Fibroblast of skin of scalp (primary cell): ENCODE results near the gene AP3S2.
A peak's percentile ranks its signal among the peaks of the same experiment; 100 is the strongest.
"Not testable (repeated sequence)": the region's sequence is repeated elsewhere in the genome, so short reads cannot be mapped to it uniquely, and the experiment has no call there.

Source experiments
- DNase-seq: peaks from one replicate; pipeline ENCODE4 v3.0.0-alpha.2; 2013

The AP3S2 gene

GRCh38 chr15:89799918-89800498 lies 93.8 kb downstream of the AP3S2 start:
- DNase-seq: no peak

DNA sequence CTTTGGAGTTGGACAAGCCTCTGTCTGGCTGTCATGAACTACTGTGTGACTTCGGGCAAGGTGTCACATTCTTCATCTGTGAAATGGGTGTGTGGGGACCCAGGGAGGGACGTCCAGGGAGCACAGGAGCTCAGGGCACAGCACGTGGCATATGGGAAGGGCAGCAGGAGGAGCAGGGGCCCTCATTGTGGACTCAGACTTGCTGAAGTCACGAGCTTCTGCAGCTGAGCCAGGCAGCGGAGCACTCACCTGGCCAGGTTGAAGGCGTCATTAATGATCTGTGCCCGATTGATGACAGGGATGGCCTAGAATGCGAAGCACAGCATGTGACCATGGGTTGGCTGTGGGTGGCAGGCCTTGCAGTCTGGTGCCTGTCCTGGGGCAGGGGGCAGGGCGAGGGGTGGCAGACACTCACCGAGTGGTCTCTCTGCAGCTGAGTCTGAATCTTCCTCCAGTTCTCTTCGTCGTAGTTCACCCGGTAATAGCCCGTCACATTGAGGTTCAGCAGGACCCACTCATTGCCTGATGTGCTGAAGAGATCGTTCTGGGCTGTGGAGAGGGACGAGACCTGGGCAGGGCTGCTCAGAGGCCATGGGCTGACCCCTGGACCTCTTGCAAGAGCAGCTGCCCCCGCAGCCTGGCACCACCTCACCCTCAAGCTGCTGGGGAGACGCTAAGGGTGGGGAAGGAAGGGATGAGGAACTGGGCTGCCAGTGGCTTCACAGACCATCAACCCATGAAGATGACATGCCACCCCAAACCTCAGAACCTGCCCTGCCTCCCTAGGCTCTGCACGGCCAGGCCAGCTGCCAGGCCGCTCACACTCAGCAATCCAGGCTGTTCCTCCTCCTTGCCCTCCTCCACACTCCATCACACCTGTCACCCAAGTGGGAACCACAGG lies 94.5 kb downstream of the AP3S2 start:
- no peak for DNase-seq

DNA sequence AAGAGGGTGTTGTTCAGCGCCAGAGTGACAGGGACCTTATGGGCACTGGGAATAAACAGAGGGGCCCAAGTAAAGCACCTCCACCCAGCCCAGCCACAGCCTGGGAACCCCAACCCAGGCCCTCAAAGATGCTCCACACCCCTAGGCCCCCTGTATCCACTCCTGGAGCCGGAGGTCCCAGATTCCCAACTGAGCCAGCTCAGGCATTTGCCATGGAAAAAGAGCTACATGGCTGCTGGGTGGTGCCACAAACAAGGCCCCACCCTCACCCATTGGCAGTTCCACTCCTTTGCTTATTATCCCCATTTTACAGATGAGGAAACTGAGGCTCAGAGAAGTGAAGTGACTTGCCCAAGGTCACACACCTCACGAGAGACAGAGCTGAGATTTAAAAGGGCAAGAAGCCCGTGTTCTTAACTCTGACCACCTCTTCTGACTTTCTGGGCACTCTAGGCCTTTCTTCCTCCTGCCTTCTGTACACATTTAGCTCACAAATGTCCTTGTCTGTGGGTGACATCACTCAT lies 96.1 kb downstream of the AP3S2 start:
- no peak for DNase-seq

DNA sequence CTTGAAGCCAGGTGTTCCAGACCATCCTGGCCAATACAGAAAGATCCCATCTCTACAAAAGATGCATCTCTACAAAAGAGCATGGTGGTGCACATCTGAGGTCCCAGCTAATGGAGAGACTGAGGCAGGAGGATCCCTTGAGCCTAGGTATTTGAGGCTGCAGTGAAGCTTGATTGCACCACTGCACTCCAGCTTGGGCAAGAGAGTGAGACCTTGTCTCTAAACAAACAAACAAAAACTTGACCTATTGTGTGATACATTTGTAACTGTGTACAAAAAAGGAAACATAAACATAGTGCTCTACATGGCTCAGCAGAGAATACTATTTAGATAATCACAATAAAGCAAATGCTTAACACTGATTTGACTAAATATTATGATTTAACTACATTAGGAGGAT lies 97.8 kb downstream of the AP3S2 start:
- DNase-seq: no peak

GRCh38 chr15:89794627-89795241 lies 99.1 kb downstream of the AP3S2 start:
- peak; percentile 58 for DNase-seq

- DNase-seq: no peak
Observed at GRCh38 chr15:89792106-89792805, 101.5 kb downstream of the AP3S2 start.

- no peak for DNase-seq
Observed at GRCh38 chr15:89790661-89791060, 103.1 kb downstream of the AP3S2 start.

DNA sequence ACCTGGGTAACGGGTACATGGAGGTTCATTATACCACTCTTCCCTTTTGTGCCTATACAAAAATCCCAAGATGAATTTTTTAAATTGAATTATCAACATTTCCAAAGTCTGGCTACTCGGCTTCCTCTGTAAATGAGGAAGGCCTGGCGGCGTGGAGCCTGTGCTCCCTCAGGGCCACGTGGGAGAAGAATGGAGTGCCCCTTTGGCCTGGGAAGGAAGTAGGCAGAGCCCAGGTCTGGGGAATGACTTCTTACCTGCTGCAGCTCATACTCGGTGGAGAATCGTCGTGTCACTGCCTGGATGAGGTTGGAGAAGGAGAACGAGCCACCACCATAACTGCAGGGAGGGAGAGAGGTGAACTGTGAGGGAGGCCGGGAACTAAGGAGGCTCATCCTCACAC lies 103.6 kb downstream of the AP3S2 start:
- DNase-seq: no peak

- DNase-seq: not testable (repeated sequence)
Observed at GRCh38 chr15:89788585-89788984, 105.2 kb downstream of the AP3S2 start.

- no peak for DNase-seq
Observed at GRCh38 chr15:89787944-89788343, 105.8 kb downstream of the AP3S2 start.

GRCh38 chr15:89785774-89786140 lies 108.0 kb downstream of the AP3S2 start:
- DNase-seq: peak; percentile 68

DNA sequence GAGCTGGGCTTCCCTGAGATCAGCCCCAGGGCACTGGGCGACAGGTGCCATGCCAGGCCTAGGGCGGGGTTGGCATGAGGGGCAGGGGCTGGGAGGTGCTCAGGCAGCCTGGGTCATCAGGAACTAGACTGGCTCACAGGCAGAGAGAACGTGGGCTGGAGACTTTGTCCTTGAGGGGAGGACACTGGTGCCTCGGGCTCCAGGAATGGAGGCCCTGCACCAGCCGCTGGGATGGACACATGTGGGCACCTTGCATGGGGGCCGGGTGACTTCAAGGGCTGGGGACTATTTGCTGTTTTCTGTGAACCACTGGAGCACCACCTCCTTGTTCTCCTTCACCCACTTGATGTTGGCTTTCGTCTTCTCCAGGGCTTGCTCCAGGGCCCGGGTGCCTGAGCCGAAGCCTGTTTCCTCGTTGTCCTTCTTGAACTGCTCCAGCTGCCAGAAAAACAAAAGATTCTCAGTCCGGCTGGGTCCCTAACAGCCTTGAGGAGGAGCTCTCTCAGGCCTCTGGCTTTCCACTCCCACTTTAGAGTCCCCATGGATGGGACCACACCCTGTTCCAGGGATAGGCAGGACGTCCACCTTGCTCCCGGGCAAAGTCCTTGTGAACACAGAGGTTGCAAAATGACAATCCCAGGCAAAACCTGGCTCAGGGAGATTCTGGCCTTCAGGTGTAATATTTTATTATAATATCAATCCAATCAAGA lies 108.6 kb downstream of the AP3S2 start:
- no peak for DNase-seq

DNA sequence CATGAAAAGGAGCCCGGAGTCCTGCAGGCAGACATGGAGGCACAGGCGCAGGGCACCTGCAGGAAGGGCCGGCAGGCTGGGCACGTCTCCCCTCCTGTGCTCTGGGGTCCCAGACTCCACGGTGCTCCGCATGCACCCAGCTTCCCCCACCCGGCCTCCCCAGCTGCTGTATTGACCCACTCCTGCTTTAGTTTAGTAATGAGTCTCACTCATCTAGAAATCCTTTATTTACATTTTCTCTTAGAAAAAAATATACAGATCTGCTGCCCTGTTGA lies 109.2 kb downstream of the AP3S2 start:
- DNase-seq: no peak

DNA sequence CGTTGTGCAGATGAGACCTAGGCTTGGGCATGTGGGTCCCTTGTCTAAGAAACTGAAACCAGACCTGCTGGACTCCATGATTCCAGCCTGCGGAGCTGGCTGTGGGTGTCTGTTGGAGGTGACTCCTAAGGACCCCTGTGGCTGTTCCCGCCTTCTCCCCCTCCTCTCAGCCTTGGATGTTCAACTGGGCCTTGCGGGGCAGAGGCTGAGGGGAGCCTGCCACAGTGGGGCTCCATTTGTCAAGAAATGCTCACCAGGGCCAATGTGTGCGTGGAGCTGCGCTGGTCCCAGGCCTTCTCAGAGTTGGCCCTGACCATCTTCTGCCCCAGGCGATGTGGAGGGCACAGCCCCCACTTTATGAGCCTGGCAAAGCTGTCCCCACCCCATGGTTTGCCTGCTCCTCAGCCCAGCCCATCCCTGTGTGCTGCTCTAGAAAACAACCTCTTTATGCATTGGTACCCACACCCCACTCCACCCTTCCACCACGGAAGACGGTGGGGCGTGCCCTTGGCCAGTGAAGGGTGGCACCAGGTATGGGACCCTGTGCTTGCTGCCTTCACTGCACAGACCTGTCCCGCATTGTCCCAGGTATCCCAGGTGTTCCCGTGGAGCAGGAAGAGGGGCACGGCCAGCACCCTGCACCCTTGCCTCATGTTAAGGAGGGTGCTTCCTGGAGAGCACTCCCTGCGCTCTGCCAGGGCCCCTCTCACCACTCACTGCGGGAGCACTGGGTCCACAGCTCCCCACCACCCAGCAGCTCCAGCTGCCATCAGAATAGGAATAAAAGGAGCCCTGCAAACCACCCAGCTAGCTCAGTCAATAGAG lies 109.7 kb downstream of the AP3S2 start:
- DNase-seq: no peak

DNA sequence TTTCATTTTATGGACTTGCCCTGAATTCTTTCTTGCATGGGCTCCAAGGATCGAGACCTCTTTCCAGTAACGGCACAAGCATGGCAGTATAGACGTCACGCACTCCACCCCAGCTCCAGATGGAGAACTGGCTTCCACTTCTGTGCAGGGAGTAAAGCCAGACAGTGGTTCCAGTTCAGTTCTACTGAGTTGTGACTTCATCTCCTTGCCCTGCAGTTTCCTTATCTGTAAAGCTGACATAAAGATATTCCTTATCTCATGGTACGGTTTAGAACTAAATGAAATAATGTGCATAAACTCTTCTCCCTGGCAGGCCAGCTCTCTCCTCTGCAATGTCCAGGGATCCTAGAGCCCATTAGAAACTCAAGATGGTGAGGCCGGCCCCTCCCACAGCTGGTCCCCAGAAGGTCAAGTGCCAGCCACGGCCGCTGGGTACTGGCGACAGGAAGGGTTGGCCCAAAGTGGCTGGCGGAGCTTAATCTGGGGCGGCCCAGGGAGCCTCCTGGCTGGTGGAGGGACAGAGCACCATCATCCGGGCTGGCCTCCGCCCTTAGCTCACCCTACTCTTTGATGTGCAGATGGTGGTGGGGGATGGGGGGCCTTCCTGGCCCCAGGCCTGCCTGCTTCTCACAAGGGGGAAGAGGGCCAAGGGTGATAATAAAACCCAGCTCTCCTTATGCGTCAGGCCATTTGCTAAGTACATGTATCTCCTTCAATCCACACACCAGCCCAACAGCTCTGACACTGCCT lies 110.5 kb downstream of the AP3S2 start:
- no peak for DNase-seq

- DNase-seq: not testable (repeated sequence)
Observed at GRCh38 chr15:89782619-89782950, 111.2 kb downstream of the AP3S2 start.

DNA sequence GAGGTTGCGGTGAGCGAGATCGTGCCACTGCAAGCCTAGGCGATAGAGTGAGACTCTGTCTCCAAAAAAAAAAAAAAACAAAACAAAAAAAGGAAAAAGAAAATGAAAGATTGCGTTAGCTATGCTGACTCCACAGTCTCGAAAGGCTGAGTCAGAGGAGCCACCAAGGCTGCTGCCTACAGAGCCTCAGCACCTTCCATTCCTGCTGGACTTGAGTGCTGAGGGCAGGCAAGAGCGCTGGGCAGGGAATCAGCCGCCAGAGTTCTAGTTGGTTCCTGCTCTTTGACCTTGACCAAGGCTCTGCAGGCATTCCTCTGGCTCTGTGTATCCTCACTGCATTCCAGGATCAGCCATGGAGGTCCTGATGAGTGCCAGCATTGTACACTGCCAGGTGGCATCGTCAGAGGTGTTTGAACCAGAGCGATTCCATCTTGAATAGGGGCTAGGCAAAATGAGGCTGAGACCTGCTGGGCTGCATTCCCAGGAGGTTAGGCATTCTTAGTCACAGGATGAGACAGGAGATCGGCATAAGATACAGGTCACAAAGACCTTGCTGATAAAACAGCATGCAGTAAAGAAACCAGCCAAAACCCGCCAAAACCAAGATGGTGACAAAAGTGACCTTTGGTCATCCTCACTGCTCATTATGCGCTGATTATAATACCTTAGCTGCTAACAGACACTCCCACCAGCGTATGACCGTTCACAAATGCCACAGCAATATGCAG lies 111.7 kb downstream of the AP3S2 start:
- DNase-seq: peak; percentile 48

DNA sequence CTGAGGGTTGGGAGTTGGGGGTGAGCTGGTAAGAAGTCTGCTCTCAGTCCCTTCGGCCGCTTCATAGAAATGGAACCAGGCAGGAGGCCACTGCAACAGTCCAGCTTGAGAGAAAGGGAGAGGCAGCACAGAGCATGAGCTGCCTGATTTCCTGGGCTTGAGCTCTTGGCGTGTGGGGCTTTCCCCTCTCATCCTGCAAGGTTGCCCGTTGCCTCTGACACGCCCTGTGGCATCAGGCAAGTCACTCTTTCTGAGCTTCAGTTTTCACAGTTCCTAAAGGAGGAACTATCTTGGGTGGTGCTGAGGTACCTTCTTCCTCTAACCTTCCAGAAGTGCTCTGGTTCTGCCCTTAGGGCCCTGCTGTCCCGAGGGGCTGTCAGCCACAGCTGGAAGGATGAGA lies 112.7 kb downstream of the AP3S2 start:
- DNase-seq: no peak

- no peak for DNase-seq
Observed at GRCh38 chr15:89780601-89781000, 113.2 kb downstream of the AP3S2 start.
